ENCODE results near the gene METTL18.
A peak's percentile ranks its signal among the peaks of the same experiment; 100 is the strongest.
"Not testable (repeated sequence)": the region's sequence is repeated elsewhere in the genome, so short reads cannot be mapped to it uniquely, and the experiment has no call there.

Gene METTL18

DNA sequence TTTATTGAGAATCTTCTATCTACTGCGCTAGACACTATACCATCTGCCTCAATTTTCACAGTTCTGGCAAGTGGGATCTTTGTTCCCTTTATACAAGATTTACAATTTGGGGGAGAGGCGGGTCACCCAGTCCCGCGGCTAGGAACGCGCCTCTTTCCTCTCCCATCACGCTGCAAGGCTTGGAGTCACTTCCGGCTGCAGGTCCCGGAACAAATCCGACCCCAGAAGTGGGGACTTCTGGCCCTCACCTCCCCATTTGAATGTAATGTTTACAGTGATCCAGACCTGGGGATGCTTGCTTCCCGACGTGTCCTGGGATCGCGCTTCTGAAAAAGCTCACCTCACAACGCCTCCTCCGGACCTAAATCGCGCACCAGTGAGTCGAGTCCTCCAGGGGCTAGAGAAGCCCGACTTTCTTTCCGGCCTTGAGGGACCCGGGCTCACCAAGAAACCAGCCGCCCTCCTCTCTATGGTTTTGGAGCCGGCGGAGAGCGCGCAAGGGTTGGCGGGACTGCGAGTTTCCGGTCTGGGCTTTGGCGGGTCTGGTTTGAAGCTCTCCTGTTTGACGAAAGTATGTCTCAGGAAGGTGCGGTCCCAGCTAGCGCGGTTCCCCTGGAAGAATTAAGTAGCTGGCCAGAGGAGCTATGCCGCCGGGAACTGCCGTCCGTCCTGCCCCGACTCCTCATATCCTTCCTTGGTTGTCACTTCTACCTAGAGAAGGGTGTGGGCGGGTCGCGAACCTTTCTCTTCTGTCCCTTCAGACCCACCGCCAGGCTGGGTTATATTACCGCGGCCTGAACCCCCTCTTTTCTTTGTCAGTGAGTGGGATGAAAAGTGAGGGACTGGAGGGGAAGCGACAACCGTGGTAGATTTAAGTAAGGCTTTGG is at the start of gene METTL18:
TSS of gene METTL18 (minus strand) at position 378 of the 887 bp plus-strand sequence. CDS start 1,212 bp downstream, outside the sequence.
- DNase-seq, result peak; percentile 93

GRCh38 chr1:169838942-169839341 is 44.2 kb upstream of the METTL18 start:
- DNase-seq, result no peak

GRCh38 chr1:169836198-169836597 is 41.5 kb upstream of the METTL18 start:
- DNase-seq, result no peak

DNA sequence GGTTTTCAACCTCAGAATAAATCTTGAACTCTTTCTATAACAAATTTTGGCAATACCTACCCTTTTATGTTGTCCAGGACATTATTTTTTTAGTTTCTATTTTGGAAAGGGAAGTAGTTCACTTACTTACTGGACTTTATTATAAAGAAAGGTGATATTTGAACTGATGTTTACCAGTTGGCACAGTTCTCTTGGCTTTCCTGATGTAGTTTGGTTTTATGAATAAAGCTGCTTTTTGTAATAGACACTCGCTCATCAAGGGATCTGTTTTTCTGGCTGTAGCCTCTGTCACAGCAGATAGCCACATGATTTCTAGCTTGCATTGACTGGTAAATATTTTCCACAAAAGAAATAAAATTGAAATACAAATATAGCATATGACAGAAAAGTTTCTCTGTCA is 40.9 kb upstream of the METTL18 start:
- no peak for DNase-seq

GRCh38 chr1:169834869-169835268 is 40.2 kb upstream of the METTL18 start:
- no peak for DNase-seq

DNA sequence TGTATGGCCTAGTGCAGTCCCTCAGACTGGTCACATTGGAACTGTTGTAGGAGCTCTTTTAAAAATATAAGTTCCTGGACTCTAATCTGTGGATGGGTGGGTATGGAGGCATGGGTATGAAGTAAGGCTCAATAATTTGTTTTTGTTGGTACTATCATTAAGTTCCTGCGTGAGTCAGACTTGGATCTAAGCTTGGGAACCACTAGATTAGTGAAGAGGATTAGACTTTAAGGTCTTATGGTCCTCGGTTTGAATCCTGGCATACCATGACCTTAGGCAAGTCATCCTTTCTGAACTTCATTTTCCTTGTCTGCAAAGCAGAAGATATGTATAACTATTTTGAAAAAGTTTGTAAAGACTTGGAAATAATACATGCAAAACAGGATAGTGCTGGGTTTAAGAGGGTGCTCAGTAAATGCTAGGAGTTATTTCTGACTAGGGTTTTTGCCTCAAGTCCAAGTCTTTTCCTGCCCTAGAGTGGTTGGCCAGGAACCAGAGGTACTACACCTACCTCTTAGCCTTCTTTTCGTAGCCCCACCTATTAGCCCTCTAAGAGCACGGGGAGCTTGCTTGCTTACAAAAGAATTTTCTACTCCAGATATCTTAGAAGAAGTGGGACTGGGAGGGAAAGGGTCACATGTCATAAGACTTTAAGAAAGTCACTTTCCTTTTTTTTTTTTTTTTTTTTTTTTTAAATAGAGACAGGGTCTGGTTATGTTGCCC is 38.6 kb upstream of the METTL18 start:
- DNase-seq, result no peak

- no peak for DNase-seq
Measured at GRCh38 chr1:169829671-169830070, 35.0 kb upstream of the METTL18 start.

GRCh38 chr1:169824153-169824552 is 29.4 kb upstream of the METTL18 start:
- DNase-seq, result no peak

- no peak for DNase-seq
Measured at GRCh38 chr1:169821500-169821899, 26.8 kb upstream of the METTL18 start.

DNA sequence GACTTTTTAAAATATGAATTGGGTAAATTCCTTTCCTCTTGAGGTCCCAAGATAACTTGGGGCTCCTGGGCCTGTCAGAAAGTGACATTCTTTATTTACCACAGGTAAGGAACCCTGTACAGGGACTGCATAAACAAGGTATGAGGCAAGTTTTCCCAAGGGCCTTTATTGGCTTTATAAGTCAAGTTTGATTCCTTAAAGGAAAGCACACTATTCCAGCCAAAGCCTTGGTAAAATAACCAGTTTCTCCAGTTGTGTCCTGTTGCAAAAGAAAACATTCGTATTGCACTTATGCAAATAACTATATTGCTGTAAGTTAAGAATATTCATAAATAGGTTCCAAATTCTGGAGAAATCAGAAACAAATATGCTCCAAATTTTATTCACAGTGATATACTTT is 21.9 kb upstream of the METTL18 start:
- no peak for DNase-seq

GRCh38 chr1:169814265-169814664 is 19.6 kb upstream of the METTL18 start:
- no peak for DNase-seq

DNA sequence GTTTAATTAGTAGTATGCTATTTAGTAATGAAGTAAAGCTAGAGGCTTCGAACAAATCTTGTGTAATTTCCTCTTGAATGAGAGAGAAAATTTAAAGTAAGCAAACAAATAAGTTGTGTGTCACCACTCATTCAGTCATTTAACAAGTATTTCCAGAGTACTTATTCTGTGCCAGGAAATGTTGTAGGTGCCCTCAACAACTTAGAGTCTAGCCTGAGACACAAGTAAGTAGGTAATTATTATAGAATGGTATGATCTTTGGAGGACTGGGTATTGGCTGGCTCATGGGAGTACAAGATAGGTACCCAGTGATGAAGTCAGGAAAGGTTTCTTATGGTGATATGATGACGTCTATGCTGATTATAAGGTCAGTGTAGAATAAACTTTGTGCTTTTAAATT is 17.4 kb upstream of the METTL18 start:
- no peak for DNase-seq

GRCh38 chr1:169811418-169812035 is 16.8 kb upstream of the METTL18 start:
- DNase-seq, result not testable (repeated sequence)

GRCh38 chr1:169809370-169810095 is 14.8 kb upstream of the METTL18 start:
- DNase-seq, result peak; percentile 29

DNA sequence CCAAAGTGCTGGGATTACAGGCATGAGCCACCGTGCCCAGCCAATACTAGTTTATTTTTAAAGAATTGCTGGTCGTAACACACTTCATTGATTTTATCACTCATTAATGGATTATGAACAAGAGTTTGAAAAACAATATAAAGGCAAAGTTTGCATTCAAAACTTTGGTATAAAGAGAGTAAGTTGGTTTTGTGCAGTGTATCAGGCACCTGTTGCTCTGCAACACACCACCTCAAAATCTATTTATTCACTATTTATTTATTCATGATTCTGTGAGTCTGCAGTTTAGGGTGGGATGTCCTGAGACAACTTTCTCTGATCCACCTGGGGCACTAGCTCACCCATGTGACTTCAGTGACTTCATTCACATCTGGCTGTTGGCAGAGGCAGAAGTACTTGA is 10.2 kb upstream of the METTL18 start:
- DNase-seq, result no peak

DNA sequence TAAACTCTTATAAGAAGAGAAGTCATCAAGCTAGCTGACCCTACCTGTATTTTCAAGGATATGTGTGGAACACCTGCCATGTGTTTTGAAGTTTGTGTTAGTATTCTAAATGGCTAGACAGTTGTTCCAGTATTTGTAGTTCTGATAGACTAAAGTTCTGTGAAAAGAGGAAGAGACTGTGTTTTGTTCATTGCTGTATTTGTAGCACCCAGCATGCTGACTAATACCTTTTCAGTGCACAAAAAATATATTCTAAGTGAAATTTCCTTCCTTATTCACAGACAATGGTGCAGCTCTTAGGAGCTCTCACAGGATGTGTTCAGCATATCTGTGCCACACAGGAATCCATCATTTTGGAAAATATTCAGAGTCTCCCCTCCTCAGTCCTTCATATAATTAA is 8.2 kb upstream of the METTL18 start:
- no peak for DNase-seq

- no peak for DNase-seq
Measured at GRCh38 chr1:169797281-169797680, 2.6 kb upstream of the METTL18 start.

DNA sequence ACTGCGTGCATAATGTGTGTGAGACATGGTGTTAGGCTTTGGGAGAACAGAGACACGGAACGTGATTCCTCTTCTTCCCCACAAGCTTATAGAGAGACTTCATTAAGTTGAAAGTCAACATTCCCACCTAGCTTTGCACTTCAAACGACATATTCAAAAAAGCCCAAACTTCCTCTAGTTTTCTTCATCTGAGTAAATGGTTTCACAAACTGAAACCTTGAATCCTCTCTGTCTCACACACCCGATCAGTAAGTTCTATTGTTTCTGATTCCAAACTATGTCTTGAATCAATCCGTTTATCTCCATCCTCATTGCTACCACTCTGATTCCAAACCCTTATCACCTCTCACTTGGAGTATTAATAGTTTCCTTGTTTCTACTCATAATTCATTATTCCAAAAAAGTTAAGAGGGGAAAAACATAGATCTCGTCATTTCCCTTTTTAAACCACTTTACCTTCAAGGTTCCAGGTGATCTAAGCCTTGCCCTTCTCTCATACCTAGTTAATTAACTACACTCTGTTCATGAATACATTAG is 1.6 kb upstream of the METTL18 start:
- no peak for DNase-seq

- DNase-seq, result no peak
Measured at GRCh38 chr1:169795687-169796086, 980 bp upstream of the METTL18 start.

- no peak for DNase-seq
Measured at GRCh38 chr1:169793730-169794129, 977 bp downstream of the METTL18 start.

- DNase-seq, result no peak
Measured at GRCh38 chr1:169788402-169788801, 6.3 kb downstream of the METTL18 start.

- no peak for DNase-seq
Measured at GRCh38 chr1:169786974-169787373, 7.7 kb downstream of the METTL18 start.

DNA sequence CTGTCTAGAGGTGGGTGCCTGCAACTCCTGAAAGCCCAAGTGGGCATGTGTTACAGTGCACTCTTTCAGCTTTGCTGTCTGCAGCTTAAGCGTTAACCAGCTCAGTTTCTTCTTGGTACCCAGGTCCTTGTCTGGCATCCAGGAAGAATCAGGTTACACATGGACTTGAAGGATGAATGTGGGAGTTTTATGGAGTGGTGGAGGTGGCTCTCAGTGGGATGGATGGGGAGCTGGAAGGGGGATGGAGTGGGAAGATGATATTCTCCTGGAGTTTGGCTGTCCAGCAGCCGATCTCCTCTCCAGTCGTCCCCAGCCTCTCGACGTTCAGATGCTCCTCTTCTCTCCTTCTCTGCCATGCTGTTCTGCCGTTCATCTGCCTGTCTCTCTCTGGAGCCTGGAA is 9.4 kb downstream of the METTL18 start:
- no peak for DNase-seq

Data from NCI-H146 (cell line).